GM12878 (cell line): ENCODE results near the gene ZP4. TPM values are rescaled to one million over a fixed set of nuclear protein-coding genes. Genes with fewer than 3 reads are reported as not detected.

Experiments
- ATAC-seq: fragments of 200-7000 bp; cut with Tn5 transposase; 3 replicates; pipeline ENCODE4 v1.9.1; 2020; ENCODE audit warnings: mild to moderate bottlenecking, moderate library complexity
- BruUV-seq: library from RNA; stranded (reverse); fragments of 400-500 nt; replicated peaks from 2 replicates; lab custom pipeline; 2021; lab: Mats Ljungman, UMichigan
- CTCF ChIA-PET: fragments of 300-600 bp; sonication (Branson Sonifier 250); formaldehyde crosslinking; extraction: SDS; loops from one replicate; lab custom pipeline; 2021; ENCODE audit warnings: inconsistent platforms; lab: Yijun Ruan, JAX
- POLR2A ChIA-PET: fragments of 350-600 bp; formaldehyde crosslinking; extraction: SDS; loops from one replicate; lab custom pipeline; 2021; ENCODE audit warnings: inconsistent platforms; lab: Charles Lee
- RAD21 ChIA-PET: fragments of 300-600 bp; sonication (Branson Sonifier 250); formaldehyde crosslinking; loops from one replicate; lab custom pipeline; 2023; ENCODE audit warnings: antibody characterized with exemption; ENCODE audit not compliant: unreplicated experiment; lab: Charles Lee
- SMC1A ChIA-PET: fragments of 300-600 bp; sonication (Branson Sonifier 250); formaldehyde crosslinking; loops from one replicate; lab custom pipeline; 2023; ENCODE audit not compliant: unreplicated experiment, uncharacterized antibody; lab: Charles Lee
- DNase-seq: peaks from one replicate; pipeline ENCODE4 v3.0.0-alpha.2; 2011; ENCODE audit warnings: low read depth, low spot score
- FAIRE-seq: peaks from 3 replicates; lab custom pipeline; 2011; peaks lifted over from hg19 to GRCh38; lab: Jason Lieb, UNC
- H2AFZ ChIP-seq: 2 replicates; pipeline ENCODE4 v1.6.0; 2011; ENCODE audit warnings: low read depth, low read length, control low read depth; ENCODE audit not compliant: control insufficient read depth
- H3K27ac ChIP-seq: 2 replicates; pipeline ENCODE4 v1.5.1; 2011; ENCODE audit warnings: control low read depth; ENCODE audit not compliant: control insufficient read depth, insufficient read depth
- H3K27me3 ChIP-seq, 2 experiments: replicated peaks in 1 of 2; 2 replicates each; pipeline versions ENCODE4 v1.6.0 to v1.6.1; 2011; ENCODE audit warnings: low read length in 1 of 2; ENCODE audit not compliant: control insufficient read depth in 2 of 2, insufficient read depth in 2 of 2
- H3K36me3 ChIP-seq, 2 experiments: 2 replicates each; pipeline ENCODE4 v1.5.1; 2011; ENCODE audit warnings: low read length in 1 of 2; ENCODE audit not compliant: control insufficient read depth in 2 of 2, insufficient read depth in 2 of 2
- H3K4me1 ChIP-seq: 2 replicates; pipeline ENCODE4 v1.6.1; 2011; ENCODE audit warnings: mild to moderate bottlenecking, low read length, moderate library complexity, mixed read lengths; ENCODE audit not compliant: control insufficient read depth, insufficient read depth
- H3K4me2 ChIP-seq: 2 replicates; pipeline ENCODE4 v1.6.0; 2011; ENCODE audit warnings: control low read depth; ENCODE audit not compliant: control insufficient read depth, insufficient read depth
- H3K4me3 ChIP-seq: fragments of 200-600 bp; sonication (generic); 2 replicates; pipeline ENCODE4 v1.5.1; 2016
- H3K79me2 ChIP-seq: 2 replicates; pipeline ENCODE4 v1.6.0; 2011; ENCODE audit warnings: low read length; ENCODE audit not compliant: control insufficient read depth, insufficient read depth
- H3K9ac ChIP-seq: 2 replicates; pipeline ENCODE4 v1.8.0; 2011; ENCODE audit warnings: low read length, control low read depth, mixed read lengths; ENCODE audit not compliant: control insufficient read depth, insufficient read depth
- H3K9me3 ChIP-seq: replicated peaks from 3 replicates; pipeline ENCODE4 v1.5.1; 2011; ENCODE audit warnings: mild to moderate bottlenecking, low read length; ENCODE audit not compliant: control insufficient read depth, insufficient read depth
- H4K20me1 ChIP-seq: 2 replicates; pipeline ENCODE4 v1.6.0; 2011; ENCODE audit not compliant: control insufficient read depth, insufficient read depth
- BHLHE40 ChIP-seq, 2 experiments: fragments of 450-650 bp in 1 of 2; IDR thresholded peaks; 2 replicates each; pipeline ENCODE4 v1.6.1; 2011 to 2017; ENCODE audit warnings: low read depth in 2 of 2, borderline replicate concordance in 1 of 2, improper control_type of control experiment in 1 of 2, low read length in 1 of 2, mild to moderate bottlenecking in 1 of 2
- IKZF2 ChIP-seq, 2 experiments: fragments of 450-650 bp; IDR thresholded peaks; 2 replicates each; pipeline ENCODE4 v1.6.1; 2017; ENCODE audit warnings: mild to moderate bottlenecking in 2 of 2, moderate library complexity in 2 of 2
- POU2F2 ChIP-seq: IDR thresholded peaks from 3 replicates; pipeline ENCODE4 v1.6.1; 2011; ENCODE audit warnings: low read depth, mild to moderate bottlenecking, low read length, borderline replicate concordance
- RFX5 ChIP-seq: IDR thresholded peaks from 2 replicates; pipeline ENCODE4 v1.6.1; 2011; ENCODE audit warnings: low read depth, low read length, improper control_type of control experiment
- STAT3 ChIP-seq: IDR thresholded peaks from 2 replicates; pipeline ENCODE4 v1.6.1; 2011; ENCODE audit warnings: low read depth, low read length, improper control_type of control experiment
- WRNIP1 ChIP-seq: IDR thresholded peaks from 2 replicates; pipeline ENCODE4 v1.6.1; 2011; ENCODE audit warnings: low read depth, low read length, improper control_type of control experiment, borderline replicate concordance
- YY1 ChIP-seq: IDR thresholded peaks from 2 replicates; pipeline ENCODE4 v1.6.1; 2011; ENCODE audit warnings: low read depth, mild to moderate bottlenecking, low read length
- ZNF274 ChIP-seq: IDR thresholded peaks from one replicate; pipeline ENCODE4 v1.8.0; 2011; ENCODE audit not compliant: insufficient read length, insufficient read depth
- WGBS: methylation state at CpG from one replicate; pipeline ENCODE4 v1.1.6; 2016; ENCODE audit warnings: low lambda C conversion rate; ENCODE audit not compliant: insufficient replicate concordance, insufficient coverage; ENCODE audit errors: missing lambda C conversion rate; 5-methylcytosine and 5-hydroxymethylcytosine counted together
- in situ Hi-C: fragments of 300-500 bp; cut with MboI; formaldehyde crosslinking; loops from 9 replicates; pipeline ENCODE4 v1.14.3; 2018; ENCODE audit warnings: mixed read lengths
- intact Hi-C: fragments of 100-400 bp; cut with micrococcal nuclease; formaldehyde crosslinking; loops from one replicate; pipeline ENCODE4 v1.14.2; 2022; ENCODE audit not compliant: unreplicated experiment
- polyA plus RNA-seq, 11 experiments: library from polyadenylated mRNA; depleted of rRNA in 4 of 11; unstranded in 6 of 11; stranded (reverse) in 5 of 11; fragments of >200 nt; fragmentation: Nextera tagmentation in 4 of 11; fragmentation: Illumina TruSeq in 1 of 11; extraction: Ambion mirVana in 4 of 11; extraction: Trizol in 1 of 11; gene quantifications; 1 replicate in 1 of 11; 2 replicates in 10 of 11; pipeline versions ENCODE4 v1.2.1 to v1.2.3, GENCODE V29; 2011 to 2016; ENCODE audit warnings: inconsistent platforms in 2 of 11, missing spikeins in 2 of 11, low read depth in 1 of 11
- total RNA-seq, 4 experiments: library from RNA; depleted of rRNA in 3 of 4; stranded (reverse); fragments of >200 nt in 3 of 4; fragmentation: Illumina TruSeq in 1 of 4; extraction: Trizol in 1 of 4; gene quantifications; 2 replicates each; pipeline versions ENCODE4 v1.2.1 to v1.2.3, GENCODE V29; 2013 to 2021
- TF ChIP-seq, protein P1 (sequence below): fragments of 450-650 bp; IDR thresholded peaks from 2 replicates; pipeline ENCODE4 v1.6.1; 2018; ENCODE audit warnings: mild to moderate bottlenecking, low read depth, moderate library complexity; ENCODE audit not compliant: partially characterized antibody
- TF ChIP-seq, protein P2 (sequence below): IDR thresholded peaks from 2 replicates; pipeline ENCODE4 v1.6.1; 2012; ENCODE audit warnings: low read length, inconsistent platforms
- TF ChIP-seq, protein P3 (sequence below): IDR thresholded peaks from 2 replicates; pipeline ENCODE4 v1.6.1; 2011; ENCODE audit warnings: borderline replicate concordance, low read depth, mild to moderate bottlenecking, moderate library complexity, mixed read lengths, low read length; ENCODE audit not compliant: insufficient read depth; ENCODE audit errors: extremely low read length
- TF ChIP-seq, protein P4 (sequence below): fragments of 450-650 bp; formaldehyde crosslinking; IDR thresholded peaks from 2 replicates; pipeline ENCODE4 v1.5.0; 2022; ENCODE audit warnings: mild to moderate bottlenecking, missing genetic modification characterization
- TF ChIP-seq, protein P5 (sequence below): IDR thresholded peaks from 2 replicates; pipeline ENCODE4 v1.6.1; 2012; ENCODE audit warnings: low read depth, low read length, improper control_type of control experiment

The ZP4 gene
- total and polyA plus RNA-seq, 10 of the 15 experiments (the other 5 are each of a cell fraction or from before 2014, with no cell fraction given): 0.23 TPM; not detected in 9

- TF ChIP-seq, protein P1, sequence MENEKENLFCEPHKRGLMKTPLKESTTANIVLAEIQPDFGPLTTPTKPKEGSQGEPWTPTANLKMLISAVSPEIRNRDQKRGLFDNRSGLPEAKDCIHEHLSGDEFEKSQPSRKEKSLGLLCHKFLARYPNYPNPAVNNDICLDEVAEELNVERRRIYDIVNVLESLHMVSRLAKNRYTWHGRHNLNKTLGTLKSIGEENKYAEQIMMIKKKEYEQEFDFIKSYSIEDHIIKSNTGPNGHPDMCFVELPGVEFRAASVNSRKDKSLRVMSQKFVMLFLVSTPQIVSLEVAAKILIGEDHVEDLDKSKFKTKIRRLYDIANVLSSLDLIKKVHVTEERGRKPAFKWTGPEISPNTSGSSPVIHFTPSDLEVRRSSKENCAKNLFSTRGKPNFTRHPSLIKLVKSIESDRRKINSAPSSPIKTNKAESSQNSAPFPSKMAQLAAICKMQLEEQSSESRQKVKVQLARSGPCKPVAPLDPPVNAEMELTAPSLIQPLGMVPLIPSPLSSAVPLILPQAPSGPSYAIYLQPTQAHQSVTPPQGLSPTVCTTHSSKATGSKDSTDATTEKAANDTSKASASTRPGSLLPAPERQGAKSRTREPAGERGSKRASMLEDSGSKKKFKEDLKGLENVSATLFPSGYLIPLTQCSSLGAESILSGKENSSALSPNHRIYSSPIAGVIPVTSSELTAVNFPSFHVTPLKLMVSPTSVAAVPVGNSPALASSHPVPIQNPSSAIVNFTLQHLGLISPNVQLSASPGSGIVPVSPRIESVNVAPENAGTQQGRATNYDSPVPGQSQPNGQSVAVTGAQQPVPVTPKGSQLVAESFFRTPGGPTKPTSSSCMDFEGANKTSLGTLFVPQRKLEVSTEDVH: no peak
- TF ChIP-seq STAT3 (no peak), RFX5 (no peak)
- TF ChIP-seq, protein P2, sequence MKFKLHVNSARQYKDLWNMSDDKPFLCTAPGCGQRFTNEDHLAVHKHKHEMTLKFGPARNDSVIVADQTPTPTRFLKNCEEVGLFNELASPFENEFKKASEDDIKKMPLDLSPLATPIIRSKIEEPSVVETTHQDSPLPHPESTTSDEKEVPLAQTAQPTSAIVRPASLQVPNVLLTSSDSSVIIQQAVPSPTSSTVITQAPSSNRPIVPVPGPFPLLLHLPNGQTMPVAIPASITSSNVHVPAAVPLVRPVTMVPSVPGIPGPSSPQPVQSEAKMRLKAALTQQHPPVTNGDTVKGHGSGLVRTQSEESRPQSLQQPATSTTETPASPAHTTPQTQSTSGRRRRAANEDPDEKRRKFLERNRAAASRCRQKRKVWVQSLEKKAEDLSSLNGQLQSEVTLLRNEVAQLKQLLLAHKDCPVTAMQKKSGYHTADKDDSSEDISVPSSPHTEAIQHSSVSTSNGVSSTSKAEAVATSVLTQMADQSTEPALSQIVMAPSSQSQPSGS: no peak
These were observed 21.7 kb downstream of the ZP4 start (continued) for GRCh38 chr1:237868817-237869600.

DNA sequence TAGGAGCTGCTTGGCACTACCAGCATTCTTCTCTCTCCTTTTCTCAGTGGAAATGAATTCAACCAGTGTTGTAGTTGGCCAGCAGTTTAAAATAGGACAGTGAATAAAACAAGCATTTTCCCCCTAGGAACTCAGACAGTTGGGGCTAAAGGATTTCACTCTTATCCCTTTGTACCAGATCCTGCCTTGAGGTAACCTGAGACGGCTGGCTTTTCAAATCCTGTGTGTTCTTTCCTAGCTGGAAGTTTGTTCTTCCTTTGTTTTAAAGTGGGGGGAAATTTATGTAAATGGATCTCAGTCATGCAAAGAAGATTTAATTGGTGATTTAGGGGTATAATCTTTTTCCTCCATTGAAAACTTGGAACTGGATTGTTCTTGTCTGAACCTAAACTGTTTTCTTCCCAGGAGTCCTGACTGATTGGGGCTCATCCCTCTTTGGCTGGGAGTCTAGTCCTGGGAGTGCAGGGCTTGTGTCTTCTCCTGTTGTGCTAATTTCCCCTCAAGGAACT is 23.3 kb downstream of the ZP4 start:
- H3K36me3 ChIP-seq: no peaks in the 10 kb centered on the region
- RAD21 ChIA-PET: no interaction called here
- H3K9ac ChIP-seq: no peak overlapping the region
- SMC1A ChIA-PET: no interaction called here
- no peaks in the 10 kb centered on the region for H4K20me1 ChIP-seq
- WGBS: 53% methylated on average over 1 of the region's 1 CpG
- no peak for FAIRE-seq
- no peaks in the 10 kb centered on the region for H3K79me2 ChIP-seq
- DNase-seq: no peak
- CTCF ChIA-PET: no interaction called here
- H3K27me3 ChIP-seq: no peaks in the 10 kb centered on the region
- no peaks in the 10 kb centered on the region for H3K4me1 ChIP-seq
- intact Hi-C loops: no loop called here
- in situ Hi-C loops: no loop called here
- no peak overlapping the region for H3K4me2 ChIP-seq
- H3K9me3 ChIP-seq: no peaks in the 10 kb centered on the region
- ATAC-seq: no peak
- H2AFZ ChIP-seq: no peak overlapping the region
- no peak overlapping the region for H3K27ac ChIP-seq
- no TSS peak for BruUV-seq
- H3K4me3 ChIP-seq: no peak overlapping the region
- POLR2A ChIA-PET: no interaction called here
- no peak for TF ChIP-seq YY1
- TF ChIP-seq, protein P3, sequence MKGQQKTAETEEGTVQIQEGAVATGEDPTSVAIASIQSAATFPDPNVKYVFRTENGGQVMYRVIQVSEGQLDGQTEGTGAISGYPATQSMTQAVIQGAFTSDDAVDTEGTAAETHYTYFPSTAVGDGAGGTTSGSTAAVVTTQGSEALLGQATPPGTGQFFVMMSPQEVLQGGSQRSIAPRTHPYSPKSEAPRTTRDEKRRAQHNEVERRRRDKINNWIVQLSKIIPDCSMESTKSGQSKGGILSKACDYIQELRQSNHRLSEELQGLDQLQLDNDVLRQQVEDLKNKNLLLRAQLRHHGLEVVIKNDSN: no peak
- TF ChIP-seq, protein P4, sequence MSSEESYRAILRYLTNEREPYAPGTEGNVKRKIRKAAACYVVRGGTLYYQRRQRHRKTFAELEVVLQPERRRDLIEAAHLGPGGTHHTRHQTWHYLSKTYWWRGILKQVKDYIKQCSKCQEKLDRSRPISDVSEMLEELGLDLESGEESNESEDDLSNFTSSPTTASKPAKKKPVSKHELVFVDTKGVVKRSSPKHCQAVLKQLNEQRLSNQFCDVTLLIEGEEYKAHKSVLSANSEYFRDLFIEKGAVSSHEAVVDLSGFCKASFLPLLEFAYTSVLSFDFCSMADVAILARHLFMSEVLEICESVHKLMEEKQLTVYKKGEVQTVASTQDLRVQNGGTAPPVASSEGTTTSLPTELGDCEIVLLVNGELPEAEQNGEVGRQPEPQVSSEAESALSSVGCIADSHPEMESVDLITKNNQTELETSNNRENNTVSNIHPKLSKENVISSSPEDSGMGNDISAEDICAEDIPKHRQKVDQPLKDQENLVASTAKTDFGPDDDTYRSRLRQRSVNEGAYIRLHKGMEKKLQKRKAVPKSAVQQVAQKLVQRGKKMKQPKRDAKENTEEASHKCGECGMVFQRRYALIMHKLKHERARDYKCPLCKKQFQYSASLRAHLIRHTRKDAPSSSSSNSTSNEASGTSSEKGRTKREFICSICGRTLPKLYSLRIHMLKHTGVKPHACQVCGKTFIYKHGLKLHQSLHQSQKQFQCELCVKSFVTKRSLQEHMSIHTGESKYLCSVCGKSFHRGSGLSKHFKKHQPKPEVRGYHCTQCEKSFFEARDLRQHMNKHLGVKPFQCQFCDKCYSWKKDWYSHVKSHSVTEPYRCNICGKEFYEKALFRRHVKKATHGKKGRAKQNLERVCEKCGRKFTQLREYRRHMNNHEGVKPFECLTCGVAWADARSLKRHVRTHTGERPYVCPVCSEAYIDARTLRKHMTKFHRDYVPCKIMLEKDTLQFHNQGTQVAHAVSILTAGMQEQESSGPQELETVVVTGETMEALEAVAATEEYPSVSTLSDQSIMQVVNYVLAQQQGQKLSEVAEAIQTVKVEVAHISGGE: no peak
- TF ChIP-seq ZNF274: no peak
- TF ChIP-seq, protein P5, sequence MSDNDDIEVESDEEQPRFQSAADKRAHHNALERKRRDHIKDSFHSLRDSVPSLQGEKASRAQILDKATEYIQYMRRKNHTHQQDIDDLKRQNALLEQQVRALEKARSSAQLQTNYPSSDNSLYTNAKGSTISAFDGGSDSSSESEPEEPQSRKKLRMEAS: no peak
- TF ChIP-seq IKZF2 (IDR thresholded peaks at IDR 0.05): no peak
- TF ChIP-seq WRNIP1: no peak
- TF ChIP-seq POU2F2: no peak
- no peak for TF ChIP-seq BHLHE40 (IDR thresholded peaks at IDR 0.05; ENCODE audit: borderline replicate concordance in 1 of 2, low read depth in 2 of 2, low read length in 1 of 2)
